DMS 273 (cell line): ENCODE measurements around the gene HJURP.

ENCODE experiments used
- DNase-seq: peaks from one replicate; lab custom pipeline; 2025; ENCODE audit not compliant: unreplicated experiment; lab: John Stamatoyannopoulos, UW

Gene HJURP

DNA sequence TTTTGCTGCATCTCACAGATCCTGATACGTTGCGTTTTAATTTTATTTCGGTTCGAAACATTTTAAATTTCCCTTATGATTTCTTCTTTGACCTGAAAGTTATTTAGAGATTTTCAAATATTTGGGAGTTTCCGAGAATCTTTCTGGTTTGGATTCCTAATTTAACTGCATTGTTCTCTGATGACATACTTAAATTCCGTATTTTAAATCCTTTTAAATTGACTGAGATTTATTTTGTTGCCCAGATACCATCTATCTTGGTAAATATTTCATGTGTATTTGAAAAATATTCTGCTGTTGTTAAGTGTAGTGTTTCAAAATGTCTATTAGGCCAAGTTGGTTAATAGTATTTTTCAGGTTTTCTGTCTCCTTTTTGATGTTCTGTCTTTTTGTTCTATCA is 38.5 kb downstream of the HJURP start:
- DNase-seq: no peak

DNA sequence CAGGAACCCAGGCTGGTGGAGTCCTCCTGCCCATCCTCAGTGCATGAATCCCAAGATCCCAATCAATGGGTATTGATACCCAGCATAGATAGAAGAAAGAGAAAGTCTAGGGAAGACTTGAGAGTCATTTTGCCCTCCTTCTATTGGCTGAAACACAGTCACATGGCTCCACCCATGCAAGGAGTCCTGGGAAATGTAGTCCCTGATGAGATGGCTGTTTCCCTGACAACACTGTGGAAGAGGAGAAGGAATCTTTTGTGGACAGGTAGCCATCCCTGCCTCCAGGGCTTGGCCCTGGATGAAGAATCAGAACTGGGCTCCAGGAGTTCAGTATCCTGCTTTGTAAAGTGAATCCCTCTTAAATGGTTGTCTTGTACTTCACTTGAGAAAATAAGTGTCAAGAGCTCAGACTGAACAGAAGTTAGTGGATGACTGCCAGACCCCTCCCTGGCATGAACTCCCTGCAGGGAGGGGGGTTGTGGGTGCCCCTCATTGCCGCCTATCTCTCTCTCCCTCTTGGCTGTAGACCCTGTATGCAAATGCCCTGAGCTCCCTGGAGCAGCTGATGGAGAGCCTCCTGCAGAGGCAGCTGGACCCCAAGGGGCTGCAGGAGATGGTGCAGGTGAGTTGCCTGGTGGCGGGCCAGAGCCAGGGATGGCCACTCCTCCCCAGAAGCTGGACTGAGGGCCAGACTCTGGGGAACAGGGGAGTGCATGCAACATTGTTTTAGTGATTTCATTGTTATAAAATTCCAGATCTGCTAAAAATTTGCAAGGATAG is 40.1 kb downstream of the HJURP start:
- peak; percentile 44 for DNase-seq

DNA sequence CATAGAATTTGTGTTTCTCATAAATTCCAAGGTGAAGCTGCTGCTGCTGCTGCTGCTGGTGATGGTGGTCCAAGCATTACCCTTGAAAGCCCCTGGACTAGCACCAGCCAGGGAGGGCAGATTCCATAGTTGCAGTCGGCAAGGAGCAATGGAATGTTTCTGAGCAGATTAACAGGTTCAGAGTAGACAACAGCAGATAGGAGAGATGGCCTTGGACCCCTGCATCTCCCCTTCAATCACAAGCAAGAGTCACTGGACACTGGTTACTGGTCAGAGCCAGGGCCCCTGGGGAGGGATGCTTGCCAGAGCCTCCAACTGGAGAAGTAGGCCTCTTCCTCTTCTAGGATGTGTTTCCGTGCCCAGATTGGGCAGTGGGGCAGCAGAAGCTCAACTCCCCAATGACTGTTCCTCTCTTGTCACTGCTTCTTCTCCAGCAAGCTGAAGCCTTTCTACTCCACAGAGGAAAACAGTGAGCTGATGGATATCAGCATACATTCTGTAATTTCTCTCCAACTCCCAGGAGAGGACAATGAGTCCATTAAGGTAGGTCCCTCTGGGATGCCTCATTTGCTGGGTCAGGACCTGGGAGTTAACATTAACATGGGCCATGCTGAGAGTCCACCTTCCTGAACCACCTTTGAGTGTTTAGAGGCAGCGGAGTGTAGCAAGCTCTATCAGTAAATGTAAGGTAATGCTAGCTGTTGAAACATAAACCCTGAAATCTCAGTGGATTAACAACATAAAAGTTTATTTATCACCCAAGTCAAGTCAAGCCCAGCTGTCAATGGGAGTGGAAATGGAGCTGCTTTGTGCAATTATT is 40.9 kb downstream of the HJURP start:
- DNase-seq: no peak

DNA sequence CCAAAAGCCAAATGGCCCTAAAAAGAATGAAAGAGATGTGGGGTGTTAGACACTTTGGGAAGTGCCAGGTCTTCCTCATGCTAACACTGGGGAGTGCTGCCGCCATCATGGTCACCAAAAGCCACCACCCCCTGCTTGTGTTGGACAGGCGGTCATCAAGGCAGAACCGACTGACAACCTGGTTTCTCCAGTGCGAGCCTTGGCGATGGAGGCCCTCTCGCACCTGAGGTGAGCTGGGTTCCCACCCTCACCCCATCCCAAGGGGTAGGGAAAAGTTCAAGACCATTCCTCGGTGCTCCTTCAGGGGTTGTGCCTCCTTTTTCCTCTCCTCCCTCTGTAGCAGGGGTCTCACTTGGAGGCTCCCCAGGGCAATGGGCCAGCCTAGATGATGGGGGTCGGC is 42.6 kb downstream of the HJURP start:
- no peak for DNase-seq

DNA sequence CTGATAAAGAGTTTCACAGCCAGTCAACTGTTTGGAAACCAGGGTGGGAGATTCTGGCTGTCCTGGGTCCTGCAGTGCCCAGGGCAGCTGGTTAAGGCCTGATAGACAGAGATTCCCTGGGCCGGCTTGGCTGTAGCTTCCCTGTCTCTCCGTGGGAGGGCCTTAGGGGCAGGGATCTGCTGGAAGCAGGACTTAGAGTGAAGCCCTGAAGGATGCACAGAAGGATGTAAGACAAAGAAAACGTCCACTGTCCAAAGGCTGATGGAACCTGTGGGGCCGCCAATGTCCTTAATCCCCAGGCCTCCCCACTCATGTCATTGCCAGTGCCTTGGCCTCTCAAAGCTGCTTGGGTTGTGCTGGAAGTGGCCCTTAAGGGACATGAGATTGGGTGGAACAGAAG is 43.2 kb downstream of the HJURP start:
- DNase-seq: no peak

DNA sequence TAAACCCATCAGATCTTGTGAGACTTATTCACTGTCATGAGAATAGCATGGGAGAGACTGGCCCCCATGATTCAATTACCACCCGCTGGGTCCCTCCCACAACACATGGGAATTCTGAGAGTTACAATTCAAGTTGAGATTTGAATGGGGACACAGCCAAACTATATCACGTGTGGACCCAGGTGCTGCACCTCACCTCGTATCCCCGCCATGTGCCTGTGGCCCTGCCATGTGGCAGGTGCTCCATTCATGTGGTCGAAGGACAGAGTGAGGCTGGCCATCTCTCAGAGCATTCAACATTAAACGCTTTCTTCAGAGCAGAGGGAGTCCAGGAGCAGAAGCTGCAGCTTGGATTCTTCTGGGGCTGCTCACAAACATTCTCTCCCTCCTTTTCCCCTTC is 44.0 kb downstream of the HJURP start:
- DNase-seq: no peak

DNA sequence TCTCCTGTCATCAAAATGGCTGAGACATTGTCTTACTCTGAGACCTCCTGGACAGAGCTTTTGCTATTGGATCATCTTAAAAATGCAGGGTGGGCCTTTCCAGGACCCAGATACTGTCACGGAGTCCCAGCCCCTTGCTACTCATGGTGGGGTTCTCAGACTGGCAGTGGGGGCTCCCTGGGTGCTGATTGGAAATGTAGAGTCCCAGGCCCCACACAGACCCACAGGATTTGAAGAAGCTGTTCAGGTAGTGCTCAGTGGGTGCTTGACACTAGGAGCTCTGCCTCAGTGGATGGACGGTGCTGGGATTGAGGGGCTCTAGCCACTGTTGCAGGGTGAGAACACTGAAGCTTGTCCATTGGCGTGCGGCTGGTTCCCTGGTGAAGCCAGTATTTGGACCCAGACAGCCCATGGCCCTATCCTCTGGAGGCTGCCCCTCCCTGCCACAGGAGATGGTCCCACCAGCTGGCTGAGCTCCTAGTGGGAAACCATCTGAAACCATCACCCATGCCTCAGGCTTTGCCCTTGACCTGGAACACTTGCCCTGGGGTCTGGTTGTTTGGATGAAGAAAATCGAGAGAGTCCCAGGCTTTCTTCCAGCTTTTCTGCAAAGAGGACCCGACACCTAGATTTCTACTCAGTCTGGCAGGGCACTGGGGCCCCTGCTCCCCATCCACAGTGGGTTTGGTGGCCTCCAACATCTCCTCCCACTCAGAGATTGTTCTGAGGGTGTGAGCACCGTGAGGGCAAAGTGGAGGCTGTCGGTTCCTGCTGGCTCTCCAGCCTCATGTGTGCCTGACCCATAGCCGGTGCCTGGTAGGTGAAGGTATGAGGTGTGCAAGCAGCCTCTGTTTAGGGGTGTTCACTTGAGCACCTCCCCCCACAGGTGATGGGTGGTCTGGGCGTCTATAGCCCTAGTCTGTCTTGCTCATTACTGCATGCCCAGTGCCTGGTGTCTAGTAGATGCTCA is 46.1 kb downstream of the HJURP start:
- DNase-seq: no peak

DNA sequence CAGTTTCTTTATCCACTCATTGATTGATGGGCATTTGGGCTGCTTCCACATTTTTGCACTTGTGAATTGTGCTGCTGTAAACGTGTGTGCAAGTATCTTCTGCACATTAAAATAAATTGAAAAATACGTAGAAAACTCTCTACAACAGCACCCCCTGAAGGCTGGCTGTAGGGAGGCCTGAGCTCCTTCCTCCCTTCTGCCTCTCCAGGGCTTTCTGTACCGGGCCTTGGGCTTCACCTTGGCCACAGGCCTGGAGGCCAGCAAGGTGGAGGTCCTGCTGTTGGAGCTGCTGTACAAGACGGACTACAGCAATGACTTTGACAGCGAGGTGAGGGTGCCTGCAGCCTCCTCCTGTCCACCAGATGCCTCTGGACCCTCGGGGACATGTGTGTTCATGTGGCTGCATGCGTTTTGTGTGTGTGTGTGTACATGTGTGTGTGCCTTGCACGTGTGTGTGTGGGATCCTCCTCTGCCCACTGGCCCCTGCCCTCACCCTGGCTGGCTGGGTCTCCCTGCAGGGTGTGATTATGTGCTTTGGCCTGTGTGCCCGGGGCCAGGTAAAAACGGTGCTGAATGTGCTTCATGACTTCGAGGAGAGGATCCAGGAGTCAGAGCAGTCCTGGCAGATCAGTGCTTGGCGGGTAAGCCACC is 47.0 kb downstream of the HJURP start:
- DNase-seq: no peak

DNA sequence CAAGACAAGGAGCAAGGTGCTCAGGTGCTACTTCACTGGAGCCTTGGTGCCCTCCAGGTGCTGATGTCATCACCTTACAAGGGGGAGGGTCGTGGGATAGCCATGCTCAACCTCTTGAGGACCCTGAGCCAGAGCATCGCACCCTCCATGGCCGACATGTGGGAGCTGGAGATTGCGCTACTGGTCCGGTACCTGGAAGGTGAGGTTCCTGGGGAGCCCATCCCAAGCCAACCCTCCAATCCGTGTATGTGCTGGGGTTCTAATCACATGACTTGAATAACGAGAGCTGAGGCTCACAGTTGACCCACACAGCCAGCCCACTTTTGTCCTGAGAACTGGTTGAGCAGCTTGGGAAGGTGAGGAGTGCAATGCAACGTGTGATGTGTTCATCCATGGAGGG is 50.3 kb downstream of the HJURP start:
- DNase-seq: no peak

DNA sequence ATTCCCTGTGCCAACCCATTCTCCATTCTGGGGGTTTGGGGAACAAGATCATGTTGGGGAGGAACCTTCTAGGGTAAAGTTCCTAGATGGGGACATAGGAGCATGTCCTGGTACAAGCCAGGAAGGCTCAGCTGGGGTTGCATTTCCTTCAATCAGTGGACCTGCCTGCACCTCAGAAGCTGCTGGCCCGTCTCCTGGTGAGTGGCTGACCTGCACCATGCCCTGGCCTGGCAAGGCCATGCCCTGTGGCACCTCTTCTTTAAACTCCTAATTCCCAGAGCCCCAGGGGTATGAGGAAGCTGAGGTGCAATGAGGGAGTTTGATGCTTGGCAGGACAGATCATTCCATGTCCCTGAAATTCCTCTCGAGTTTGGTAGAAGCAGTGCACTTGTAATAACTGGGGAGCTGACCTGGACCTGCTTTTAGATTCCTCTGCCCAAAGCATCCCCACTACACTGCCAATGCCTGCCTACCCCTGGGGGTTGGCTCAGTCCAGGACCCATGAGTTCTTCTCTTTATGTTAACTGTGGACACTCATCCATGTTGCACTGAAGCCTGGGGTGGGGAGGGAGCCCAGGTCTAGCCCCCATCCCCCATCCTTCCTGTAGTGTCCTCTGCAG is 50.9 kb downstream of the HJURP start:
- DNase-seq: no peak

DNA sequence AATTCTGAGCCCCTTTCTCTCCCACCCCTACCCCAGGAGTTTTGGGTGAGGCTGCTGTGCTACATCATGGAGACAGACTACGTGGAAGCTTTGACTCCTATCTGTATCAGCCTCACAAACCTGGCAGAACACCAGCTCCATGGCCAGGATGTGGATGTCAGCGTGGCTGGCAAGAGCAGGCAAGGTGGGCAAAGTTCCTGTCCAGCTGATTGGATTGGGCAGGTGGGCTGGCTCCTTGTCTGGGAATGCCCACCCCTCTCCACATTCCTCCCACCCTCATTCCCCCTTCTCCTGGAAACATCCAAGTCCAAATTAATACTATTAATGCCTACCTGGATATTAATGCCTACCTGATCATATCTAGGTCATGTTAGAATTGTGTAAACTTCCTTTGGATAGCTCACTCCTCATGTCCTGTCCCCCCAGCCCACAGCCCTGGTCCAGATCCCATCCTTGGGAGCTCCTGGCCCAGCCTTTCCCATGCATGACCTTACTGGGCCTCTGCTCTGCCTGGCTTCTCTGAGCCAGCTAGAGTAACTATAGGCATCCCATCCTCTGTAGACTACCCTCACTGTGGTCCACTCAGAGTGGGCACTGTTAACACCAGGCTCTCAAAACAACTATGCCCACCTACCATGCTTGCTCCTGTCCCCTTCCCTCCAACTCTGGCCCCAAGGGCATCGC is 52.1 kb downstream of the HJURP start:
- DNase-seq: no peak

DNA sequence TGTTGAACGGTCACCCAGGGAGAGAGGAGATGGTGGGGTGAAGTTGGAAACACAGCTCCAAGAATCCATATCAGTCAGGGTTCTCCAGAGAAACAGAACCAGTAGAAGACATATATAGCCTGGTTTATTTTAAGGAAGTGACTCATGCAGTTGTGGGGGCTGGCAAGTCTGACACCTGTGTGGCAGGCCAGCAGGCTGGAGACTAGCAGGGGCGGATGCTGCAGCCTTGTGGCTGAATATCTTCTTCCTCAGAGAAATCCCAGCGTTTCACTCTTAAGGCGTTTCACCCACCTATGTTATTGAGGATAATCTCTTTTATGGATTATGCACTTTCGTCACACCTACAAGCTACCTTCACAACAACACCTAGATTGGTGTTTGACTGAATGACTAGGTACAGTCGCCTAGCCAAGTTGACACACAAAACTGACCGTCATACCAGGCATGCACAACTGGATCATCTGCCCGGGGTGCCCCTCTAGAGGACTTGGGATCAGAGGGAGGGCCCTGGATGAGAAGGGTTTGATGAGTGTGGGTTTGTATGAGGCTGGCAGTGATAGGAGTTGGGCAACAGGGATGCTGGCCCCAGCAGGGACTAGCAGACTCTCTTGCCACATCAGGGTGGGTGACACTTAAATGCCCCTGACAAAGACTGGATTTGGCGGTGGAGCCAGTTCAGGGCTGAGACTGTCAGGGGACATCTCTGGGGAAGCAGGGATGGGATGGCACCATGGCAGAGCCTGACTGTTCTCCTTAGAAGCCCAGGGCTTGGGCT is 52.8 kb downstream of the HJURP start:
- DNase-seq: no peak

DNA sequence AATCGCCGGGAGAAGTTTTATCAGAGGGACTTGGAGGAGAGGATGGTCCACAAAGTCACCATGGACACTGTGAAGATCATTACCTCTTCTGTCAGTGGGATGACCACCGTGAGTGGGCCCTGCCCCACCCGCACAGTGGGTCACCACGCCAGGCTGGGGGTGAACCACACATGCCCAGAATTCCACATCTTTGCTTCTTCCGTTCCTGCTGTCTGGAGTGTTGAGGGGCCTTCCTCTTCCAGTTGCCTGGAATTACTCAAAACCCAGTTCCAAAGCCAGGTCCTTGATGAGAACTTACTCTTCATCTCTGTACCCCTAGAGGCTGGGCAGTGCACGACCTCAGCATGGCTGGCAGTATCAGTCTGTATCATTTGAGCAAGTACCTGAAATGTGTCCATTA is 54.1 kb downstream of the HJURP start:
- DNase-seq: no peak

DNA sequence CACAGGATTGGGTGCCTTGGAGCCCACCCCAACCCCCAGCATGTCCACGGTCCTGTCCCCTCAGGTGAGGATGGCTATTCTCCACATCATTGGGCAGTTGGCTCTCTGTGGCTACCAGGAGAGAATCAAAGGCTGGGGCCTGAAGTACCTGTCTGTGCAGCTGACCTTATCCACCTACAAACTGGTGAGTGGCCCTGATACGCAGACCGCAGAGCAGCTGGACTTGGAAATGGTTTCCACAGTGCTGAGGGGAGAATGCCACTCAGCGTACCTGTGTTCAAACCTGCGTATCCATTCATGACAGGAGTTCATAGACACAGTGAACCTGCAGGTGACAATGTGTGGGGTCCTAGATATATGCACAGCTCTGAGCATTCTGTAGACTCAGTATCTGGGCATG is 54.6 kb downstream of the HJURP start:
- no peak for DNase-seq

DNA sequence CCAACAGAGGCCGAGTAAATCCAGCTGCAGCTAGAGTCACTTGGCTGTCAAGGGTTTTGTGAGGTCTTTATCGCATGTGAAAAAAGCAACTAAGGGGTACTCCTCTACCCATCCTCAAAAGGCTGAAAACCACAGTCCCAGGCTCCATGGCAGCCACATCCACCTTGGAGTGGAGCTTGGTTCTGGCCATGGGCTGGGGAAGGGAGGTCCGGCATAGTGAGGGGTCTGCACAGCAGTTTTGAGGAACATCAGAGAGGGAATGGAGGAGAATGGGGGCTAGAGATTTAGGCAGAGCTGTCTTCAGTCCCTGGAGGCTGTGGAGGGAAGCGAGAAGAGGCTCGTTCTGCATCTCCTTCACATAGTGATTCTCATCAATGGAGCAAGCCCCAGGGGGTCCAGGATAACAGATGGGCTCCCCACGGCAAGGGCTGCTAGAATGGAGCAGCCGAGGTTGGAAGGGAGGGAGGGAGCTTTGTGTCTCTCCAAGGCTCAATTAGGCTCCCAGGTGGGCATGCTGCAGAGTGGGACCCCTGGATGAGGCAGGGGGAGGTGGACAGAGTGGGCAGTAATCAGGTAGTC is 55.2 kb downstream of the HJURP start:
- peak; percentile 58 for DNase-seq

DNA sequence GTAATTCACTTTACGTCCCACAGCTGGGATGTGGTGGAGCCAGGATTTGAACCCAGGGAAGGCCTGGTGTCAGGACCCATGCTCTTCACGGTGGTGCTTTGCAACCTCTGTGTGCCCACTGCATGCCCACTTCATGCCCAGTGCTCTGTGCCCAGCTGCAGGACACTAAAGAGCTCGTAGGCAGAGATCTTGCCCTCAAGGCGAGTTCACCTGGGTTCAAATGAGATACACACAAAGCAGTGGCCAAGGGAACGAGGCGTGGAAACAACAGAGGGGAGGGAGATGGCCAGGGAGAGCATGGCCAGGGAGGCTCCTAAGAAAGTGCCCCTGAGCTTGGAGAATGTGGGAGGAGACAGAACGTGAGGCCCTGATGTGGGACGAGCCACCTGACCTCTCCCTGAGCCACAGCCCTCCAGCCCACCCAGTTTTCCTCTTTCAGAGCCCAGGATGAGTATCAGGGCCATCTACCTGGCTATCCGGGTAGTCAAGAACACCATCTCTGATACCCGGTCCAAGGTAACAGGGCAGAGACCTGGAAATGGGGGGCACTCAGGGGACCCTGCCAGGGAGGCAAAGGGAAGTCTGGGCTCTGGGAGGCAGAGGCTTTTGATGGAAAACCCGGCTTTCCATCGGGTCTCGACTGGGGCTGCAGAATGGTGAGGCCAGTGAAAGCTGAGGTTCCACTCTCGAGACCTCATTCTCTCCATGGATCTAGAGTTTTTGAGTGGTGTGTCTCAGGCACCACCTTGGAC is 55.8 kb downstream of the HJURP start:
- no peak for DNase-seq

DNA sequence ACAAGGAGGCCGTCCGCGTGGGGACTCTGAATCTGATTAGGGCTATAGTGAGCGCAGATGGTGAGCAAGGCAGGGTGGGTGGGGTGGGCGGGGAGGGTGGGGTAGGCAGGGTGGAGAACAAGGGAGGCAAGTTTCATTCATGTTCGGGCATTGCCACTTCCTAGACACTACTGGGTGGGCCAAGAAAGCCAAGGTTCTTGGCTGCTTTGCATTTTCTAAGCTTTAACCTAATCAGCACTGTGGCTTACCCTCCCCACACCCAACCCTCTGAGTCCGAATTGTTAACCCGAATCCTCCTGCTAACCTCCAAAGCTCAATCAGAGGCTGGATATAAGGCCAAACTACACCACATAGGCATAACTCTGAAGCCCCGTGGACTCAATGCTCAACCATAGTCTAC is 58.1 kb downstream of the HJURP start:
- DNase-seq: no peak

DNA sequence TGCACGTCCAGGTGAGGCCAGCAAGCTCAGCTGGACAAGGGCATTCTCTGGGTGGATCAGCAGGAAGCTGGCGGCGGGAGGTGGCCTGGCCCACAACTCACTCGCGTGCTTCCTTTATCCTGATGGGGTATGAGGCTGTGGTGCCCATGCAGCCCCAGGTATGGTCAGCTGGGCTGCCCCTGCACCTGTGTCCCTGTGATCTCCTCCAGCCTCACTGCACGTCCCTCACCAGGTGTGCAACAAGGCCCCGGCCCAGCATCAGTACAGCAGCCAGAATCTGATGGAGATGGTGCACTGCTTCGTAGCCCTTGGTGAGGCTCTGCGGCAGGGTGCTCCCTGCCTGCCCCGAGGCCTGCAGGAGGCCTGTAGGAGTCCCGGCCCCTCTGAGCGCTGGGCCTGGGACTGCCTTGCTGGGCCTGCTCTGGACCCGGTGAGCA is 58.6 kb downstream of the HJURP start:
- no peak for DNase-seq
